ENCODE measurements around the gene SPAG5.

DNA sequence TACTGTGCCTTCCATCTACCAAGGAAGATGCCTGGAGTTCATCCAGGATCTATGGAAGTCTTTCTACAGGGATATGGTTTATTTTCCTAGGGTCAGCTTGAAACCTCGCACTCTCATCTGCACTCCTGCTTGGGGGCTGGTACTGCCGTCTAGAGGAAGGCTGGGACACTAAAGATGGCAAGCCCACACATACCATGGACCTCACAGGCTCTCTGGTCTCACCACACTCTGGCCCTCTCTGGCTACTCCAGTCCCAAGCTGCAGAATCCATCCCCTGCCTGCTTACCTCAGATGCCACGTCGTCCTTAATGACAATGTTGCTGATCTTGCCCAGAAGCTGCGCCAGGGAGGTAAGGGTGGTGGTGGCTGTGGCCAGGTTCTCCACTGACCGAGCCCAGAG lies 44.3 kb downstream of the SPAG5 start:
- TF ChIP-seq EP300 (IDR thresholded peaks at IDR 0.05) (no peak), POLR2AphosphoS5 (IDR thresholded peaks at IDR 0.05) (no peak)
- TF ChIP-seq, protein P1, sequence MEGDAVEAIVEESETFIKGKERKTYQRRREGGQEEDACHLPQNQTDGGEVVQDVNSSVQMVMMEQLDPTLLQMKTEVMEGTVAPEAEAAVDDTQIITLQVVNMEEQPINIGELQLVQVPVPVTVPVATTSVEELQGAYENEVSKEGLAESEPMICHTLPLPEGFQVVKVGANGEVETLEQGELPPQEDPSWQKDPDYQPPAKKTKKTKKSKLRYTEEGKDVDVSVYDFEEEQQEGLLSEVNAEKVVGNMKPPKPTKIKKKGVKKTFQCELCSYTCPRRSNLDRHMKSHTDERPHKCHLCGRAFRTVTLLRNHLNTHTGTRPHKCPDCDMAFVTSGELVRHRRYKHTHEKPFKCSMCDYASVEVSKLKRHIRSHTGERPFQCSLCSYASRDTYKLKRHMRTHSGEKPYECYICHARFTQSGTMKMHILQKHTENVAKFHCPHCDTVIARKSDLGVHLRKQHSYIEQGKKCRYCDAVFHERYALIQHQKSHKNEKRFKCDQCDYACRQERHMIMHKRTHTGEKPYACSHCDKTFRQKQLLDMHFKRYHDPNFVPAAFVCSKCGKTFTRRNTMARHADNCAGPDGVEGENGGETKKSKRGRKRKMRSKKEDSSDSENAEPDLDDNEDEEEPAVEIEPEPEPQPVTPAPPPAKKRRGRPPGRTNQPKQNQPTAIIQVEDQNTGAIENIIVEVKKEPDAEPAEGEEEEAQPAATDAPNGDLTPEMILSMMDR (IDR thresholded peaks at IDR 0.05), result no peak

Data from gastroesophageal sphincter (tissue), 3 donors.